ENCODE results near the gene DYNLRB1.

DYNLRB1 gene

DNA sequence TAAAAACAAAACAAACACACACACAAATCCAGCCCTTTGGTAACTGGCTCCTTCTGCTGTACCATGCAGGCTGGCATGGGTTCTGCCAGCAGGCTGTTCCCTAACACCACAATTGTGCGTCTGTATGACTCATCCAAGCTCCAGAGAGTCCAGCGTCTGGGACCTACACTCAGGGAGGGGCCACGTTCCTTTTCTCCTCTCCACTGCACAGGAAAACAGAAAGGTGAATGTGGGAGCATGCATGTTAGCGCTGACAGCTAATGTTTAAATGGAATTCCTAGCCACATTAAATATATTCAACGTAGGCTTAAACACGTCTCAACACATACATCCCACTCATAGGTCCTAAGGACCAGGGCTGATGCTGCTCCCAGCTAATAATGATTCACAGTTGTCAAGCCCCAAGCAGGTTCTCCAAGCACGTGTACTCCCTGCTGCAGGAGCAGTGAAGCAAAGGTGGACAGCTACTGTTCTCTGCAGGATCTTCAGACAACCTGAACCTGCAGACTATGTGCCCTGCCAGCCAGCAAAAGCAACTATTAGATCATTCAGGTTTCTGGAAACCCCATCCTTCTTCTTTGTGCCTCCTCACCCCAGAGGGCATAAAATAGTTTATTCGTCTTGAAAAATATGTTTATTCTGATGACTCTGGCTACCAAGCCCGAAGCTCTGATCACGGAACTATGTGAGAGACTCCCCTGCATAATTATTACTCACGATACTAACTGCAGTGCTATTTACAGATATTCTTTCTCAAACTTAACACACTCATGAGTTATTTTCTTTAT lies 63.2 kb downstream of the DYNLRB1 start:
- DNase-seq (ENCODE audit: low spot score) = peak; percentile 74
- H3K27ac ChIP-seq = peak overlapping the region in 1 of 2 donors; percentile 3
- TF ChIP-seq, protein P1, sequence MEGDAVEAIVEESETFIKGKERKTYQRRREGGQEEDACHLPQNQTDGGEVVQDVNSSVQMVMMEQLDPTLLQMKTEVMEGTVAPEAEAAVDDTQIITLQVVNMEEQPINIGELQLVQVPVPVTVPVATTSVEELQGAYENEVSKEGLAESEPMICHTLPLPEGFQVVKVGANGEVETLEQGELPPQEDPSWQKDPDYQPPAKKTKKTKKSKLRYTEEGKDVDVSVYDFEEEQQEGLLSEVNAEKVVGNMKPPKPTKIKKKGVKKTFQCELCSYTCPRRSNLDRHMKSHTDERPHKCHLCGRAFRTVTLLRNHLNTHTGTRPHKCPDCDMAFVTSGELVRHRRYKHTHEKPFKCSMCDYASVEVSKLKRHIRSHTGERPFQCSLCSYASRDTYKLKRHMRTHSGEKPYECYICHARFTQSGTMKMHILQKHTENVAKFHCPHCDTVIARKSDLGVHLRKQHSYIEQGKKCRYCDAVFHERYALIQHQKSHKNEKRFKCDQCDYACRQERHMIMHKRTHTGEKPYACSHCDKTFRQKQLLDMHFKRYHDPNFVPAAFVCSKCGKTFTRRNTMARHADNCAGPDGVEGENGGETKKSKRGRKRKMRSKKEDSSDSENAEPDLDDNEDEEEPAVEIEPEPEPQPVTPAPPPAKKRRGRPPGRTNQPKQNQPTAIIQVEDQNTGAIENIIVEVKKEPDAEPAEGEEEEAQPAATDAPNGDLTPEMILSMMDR (IDR thresholded peaks at IDR 0.05) = peak; percentile 45
- no peak overlapping the region for H3K4me3 ChIP-seq

DNA sequence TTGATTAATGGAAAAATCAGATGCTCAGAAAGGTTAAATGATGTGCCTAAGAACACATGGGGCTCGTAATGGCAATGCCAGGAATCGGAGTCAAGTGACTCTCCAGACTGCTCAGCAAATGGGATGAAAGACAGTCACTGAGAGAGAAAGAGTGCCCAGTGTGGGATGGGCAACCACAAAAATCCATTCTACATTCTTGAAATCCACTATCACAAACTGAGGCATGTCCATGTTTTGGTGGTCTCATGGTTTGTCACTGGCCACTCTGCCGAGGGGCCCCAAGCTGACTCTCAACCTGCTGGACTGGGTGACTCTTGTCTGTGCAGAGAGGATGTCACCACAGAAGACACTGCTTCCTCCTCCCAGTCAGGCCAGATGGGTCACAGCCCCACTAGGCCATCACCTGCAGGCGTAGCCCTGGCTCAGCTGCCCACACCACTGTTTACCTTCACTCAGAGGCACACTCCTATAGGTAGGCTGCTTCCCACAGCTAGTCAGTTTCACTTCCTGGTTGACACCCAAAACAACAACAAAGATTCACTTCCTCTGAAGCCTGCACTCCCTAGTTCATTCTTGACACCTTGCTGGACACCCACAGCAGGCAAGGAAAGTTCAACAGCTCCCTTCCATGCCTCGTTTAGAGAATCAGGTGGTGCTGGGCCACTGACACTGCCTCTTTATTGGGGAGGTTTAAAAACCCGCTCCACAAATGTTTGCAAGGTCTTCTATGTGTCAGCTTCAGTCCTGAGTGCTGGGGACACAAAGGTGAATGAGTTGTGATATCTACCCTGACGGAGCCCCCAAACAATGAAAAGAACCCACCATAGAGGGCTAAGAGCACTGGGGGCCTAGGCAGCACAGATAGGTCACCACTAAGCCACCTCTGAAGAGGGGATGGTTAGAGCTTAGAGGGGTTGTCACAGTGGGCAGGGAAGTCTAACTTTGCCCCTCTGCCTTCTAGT lies 64.0 kb downstream of the DYNLRB1 start:
- TF ChIP-seq, protein P1 (IDR thresholded peaks at IDR 0.05) = no peak
- peak; percentile 64 for DNase-seq (ENCODE audit: low spot score)
- peak overlapping the region in 1 of 2 donors; percentile 39 for H3K27ac ChIP-seq
- no peak overlapping the region for H3K4me3 ChIP-seq

DNA sequence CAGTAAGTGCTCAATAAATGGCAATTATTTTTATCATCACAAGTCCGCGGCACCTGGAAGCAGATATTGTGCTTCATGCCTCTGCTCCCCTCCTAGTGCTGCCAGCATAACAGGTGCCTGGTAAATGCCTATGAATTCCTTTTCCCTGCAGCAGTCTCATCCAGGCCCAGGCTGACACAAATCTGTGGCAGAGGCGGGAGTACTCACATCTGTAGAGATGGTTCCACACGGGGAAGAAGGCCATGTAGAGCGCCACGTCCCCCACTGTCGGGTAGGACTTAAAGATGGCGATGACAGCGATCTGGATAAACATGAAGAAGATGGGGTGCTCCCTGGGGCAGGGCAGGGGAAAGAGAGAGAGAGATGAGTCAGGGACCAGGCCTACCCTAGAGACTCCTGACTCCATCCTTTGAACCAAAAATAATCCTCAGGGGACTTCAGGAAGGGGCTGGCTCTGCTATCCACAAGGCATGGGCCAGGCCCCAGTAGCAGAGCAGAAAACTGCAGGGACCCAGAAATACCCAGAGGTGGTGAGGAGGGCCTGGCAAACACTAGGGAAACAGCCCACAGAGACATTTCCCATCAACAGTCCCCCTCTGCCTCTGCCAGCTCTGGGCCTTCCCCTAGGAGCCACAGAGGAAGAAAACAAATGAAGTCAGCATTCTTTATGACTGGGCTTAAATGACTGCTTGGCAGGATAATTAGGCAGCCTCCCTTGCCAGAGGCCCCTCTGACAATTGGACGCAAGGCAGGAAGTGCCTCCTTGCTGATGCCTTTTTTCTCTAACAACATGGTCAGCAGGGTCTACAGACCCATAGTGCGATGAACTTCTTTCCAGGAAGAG lies 65.3 kb downstream of the DYNLRB1 start:
- peak; percentile 71 for DNase-seq (ENCODE audit: low spot score)
- TF ChIP-seq, protein P1 (IDR thresholded peaks at IDR 0.05) = no peak
- Histone ChIP-seq H3K27ac (peak overlapping the region; percentile 54 to 78), H3K4me3 (no peak overlapping the region)

DNA sequence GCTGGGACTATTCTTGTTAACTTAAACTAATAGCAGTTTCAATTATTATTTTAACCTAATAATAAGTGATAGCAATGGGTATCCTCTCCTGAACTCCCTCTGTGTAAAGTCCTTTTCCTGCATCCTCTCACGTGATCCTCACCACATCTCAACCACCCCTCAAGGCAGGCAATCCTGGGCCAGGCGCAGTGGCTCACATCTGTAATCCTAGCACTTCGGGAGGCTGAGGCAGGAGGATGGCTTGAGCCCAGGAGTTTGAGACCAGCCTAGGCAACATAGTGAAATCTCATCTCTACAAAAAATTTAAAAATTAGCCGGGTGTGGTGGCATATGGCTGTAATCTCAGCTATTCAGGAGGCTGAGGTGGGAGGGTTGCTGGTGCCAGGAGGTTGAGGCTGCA lies 66.0 kb downstream of the DYNLRB1 start:
- Histone ChIP-seq H3K4me3 (no peak overlapping the region), H3K27ac (peak overlapping the region; percentile 54 to 78)
- TF ChIP-seq, protein P1 (IDR thresholded peaks at IDR 0.05) = no peak
- no peak for DNase-seq (ENCODE audit: low spot score)

DNA sequence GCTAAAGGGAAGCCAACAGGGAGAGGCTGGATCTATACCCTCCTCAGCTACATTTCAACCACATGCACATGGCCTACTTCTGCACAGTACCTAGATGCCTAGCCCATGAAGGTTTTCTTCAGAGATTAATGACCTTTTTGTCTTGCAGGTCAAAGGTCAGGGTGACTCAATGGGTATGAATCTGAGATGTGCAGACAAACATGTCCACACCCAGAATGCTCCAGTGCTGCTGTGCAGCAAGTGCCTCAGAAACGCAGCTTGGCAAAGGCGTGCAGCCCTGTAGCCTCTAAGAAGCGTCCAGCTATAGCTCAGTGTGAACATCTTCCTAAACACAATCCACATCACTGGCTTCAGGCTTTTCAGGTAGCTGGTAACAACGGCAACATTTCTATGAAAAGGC lies 66.7 kb downstream of the DYNLRB1 start:
- no peak overlapping the region for H3K4me3 ChIP-seq
- TF ChIP-seq, protein P1 (IDR thresholded peaks at IDR 0.05) = no peak
- peak overlapping the region in 1 of 2 donors; percentile 78 for H3K27ac ChIP-seq
- peak; percentile 22 for DNase-seq (ENCODE audit: low spot score)

DNA sequence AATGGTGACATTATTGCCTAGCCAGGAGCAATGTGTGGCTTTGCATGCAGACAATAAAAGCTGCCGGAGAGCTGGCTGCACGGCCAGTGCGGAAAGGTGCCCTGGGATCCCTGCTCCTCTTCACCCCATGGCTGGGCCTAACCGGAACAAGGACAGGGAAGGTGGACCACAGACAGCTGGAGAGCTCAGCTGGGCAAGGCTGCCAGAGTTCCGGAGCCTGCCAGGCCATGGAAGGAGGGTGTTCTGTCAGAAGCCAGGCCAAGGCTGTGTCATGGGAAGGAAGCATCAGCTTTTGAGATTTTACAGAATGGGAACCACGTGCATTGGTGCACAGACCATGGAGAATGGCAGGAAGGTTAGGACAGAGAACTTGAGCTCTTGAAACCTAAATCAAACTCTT lies 67.3 kb downstream of the DYNLRB1 start:
- no peak overlapping the region for H3K27ac ChIP-seq
- no peak overlapping the region for H3K4me3 ChIP-seq
- TF ChIP-seq, protein P1 (IDR thresholded peaks at IDR 0.05) = no peak
- DNase-seq (ENCODE audit: low spot score) = peak; percentile 40

Data from coronary artery (tissue), 2 donors.